ENCODE data around the gene SLC7A5.

DNA sequence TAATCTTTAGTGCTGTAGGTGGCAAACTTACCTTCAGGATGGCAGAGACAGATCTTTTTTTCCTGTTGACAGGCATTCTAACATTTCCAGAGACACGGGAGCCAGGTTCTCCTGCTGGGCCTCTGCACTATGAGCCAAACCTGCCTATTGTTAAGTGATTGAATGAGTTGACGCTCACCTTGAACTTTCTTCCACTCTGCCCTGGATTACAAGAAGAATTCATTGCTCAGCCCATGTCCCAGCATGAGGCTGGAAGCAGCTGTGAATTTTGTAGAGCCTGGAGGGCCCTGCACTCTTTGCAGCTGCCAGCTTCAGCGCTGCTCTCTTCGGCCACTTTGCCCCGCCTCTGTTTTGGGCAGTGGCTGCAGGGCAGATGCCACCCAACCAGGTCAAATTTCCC is 9.4 kb upstream of the SLC7A5 start:
- no peak for TF ChIP-seq POLR2A (IDR thresholded peaks at IDR 0.05; ENCODE audit: low read depth, low read length)
- TF ChIP-seq TAF1 (IDR thresholded peaks at IDR 0.05; ENCODE audit: borderline replicate concordance, low read depth, low read length): no peak

Measured in GM12892 (cell line).